HEK293 (cell line): ENCODE measurements around the gene ADD2.

Experiments
- CTCF ChIA-PET: fragments of 350-600 bp; formaldehyde crosslinking; extraction: SDS; loops from one replicate; lab custom pipeline; 2021; ENCODE audit warnings: antibody characterized with exemption; lab: Yijun Ruan, JAX
- POLR2A ChIA-PET: fragments of 300-600 bp; formaldehyde crosslinking; extraction: SDS; loops from one replicate; lab custom pipeline; 2020; ENCODE audit warnings: antibody characterized with exemption, inconsistent platforms; lab: Yijun Ruan, JAX
- H3K27ac ChIP-seq: fragments of 200-500 bp; sonication (Bioruptor generic); 2 replicates; pipeline ENCODE4 v1.5.1; 2014; ENCODE audit warnings: low read depth, low read length, control low read depth, inconsistent platforms; ENCODE audit errors: extremely low read depth
- H3K36me3 ChIP-seq, 2 experiments: fragments of 200-500 bp in 1 of 2; sonication (Bioruptor generic) in 1 of 2; 1 replicate in 1 of 2; 2 replicates in 1 of 2; pipeline ENCODE4 v1.5.1; 2014 to 2017; ENCODE audit warnings: inconsistent platforms in 2 of 2, low read length in 2 of 2; ENCODE audit not compliant: control insufficient read depth in 2 of 2, insufficient read depth in 1 of 2
- H3K4me1 ChIP-seq: fragments of 200-500 bp; sonication (Bioruptor generic); 2 replicates; pipeline ENCODE4 v1.5.1; 2014; ENCODE audit warnings: mild to moderate bottlenecking, low read length, inconsistent platforms; ENCODE audit not compliant: control insufficient read depth, insufficient read depth
- H3K4me3 ChIP-seq: 2 replicates; pipeline ENCODE4 v1.5.1; 2011; ENCODE audit warnings: low read depth, mild to moderate bottlenecking, control low read depth, low read length, moderate library complexity
- H3K9me3 ChIP-seq: fragments of 200-500 bp; sonication (Bioruptor generic); 2 replicates; pipeline ENCODE4 v1.5.1; 2014; ENCODE audit warnings: low read depth, low read length, inconsistent platforms; ENCODE audit not compliant: control insufficient read depth, insufficient read depth
- BCL6B ChIP-seq: fragments of 450-650 bp; formaldehyde crosslinking; IDR thresholded peaks from 2 replicates; pipeline ENCODE4 v1.5.1; 2017; ENCODE audit warnings: missing biosample characterization, missing genetic modification characterization
- HIC1 ChIP-seq: fragments of 450-650 bp; formaldehyde crosslinking; IDR thresholded peaks from 2 replicates; pipeline ENCODE4 v1.5.1; 2016; ENCODE audit warnings: missing biosample characterization, missing genetic modification characterization
- PBX3 ChIP-seq: sonication (generic); formaldehyde crosslinking; IDR thresholded peaks from 2 replicates; pipeline ENCODE4 v1.8.1; 2022; ENCODE audit warnings: mild to moderate bottlenecking, moderate library complexity, missing genetic modification reagents
- PRDM10 ChIP-seq: fragments of 450-650 bp; formaldehyde crosslinking; IDR thresholded peaks from 2 replicates; pipeline ENCODE4 v1.5.1; 2016; ENCODE audit warnings: missing biosample characterization, missing genetic modification characterization
- ZNF2 ChIP-seq: fragments of 450-650 bp; formaldehyde crosslinking; IDR thresholded peaks from 2 replicates; pipeline ENCODE4 v1.5.1; 2016; ENCODE audit warnings: missing biosample characterization, missing genetic modification characterization
- ZNF24 ChIP-seq: fragments of 450-650 bp; formaldehyde crosslinking; IDR thresholded peaks from 2 replicates; pipeline ENCODE4 v1.5.1; 2016; ENCODE audit warnings: missing biosample characterization, missing genetic modification characterization
- ZNF350 ChIP-seq: fragments of 450-650 bp; formaldehyde crosslinking; IDR thresholded peaks from 2 replicates; pipeline ENCODE4 v1.5.0; 2017; ENCODE audit warnings: missing biosample characterization, mild to moderate bottlenecking, missing genetic modification characterization
- ZNF560 ChIP-seq: fragments of 450-650 bp; formaldehyde crosslinking; IDR thresholded peaks from 2 replicates; pipeline ENCODE4 v1.5.1; 2017; ENCODE audit warnings: missing biosample characterization, missing genetic modification characterization, borderline replicate concordance
- ZNF571 ChIP-seq: fragments of 450-650 bp; formaldehyde crosslinking; IDR thresholded peaks from 2 replicates; pipeline ENCODE4 v1.5.0; 2017; ENCODE audit warnings: missing biosample characterization, missing genetic modification characterization
- ZNF626 ChIP-seq: fragments of 450-650 bp; sonication (Bioruptor Pico); formaldehyde crosslinking; IDR thresholded peaks from 2 replicates; pipeline ENCODE4 v1.5.1; 2018; ENCODE audit warnings: missing biosample characterization, missing genetic modification characterization, inconsistent platforms
- ZNF645 ChIP-seq: fragments of 450-650 bp; formaldehyde crosslinking; IDR thresholded peaks from 2 replicates; pipeline ENCODE4; 2016; ENCODE audit warnings: missing biosample characterization, missing genetic modification characterization
- ZNF658 ChIP-seq: fragments of 450-650 bp; formaldehyde crosslinking; IDR thresholded peaks from 2 replicates; pipeline ENCODE4; 2016; ENCODE audit warnings: missing biosample characterization, missing genetic modification characterization
- TF ChIP-seq, protein P1 (sequence below): fragments of 450-650 bp; IDR thresholded peaks from 2 replicates; pipeline ENCODE4 v1.5.1; 2018; ENCODE audit warnings: missing biosample characterization, mild to moderate bottlenecking, missing genetic modification characterization

Gene ADD2

DNA sequence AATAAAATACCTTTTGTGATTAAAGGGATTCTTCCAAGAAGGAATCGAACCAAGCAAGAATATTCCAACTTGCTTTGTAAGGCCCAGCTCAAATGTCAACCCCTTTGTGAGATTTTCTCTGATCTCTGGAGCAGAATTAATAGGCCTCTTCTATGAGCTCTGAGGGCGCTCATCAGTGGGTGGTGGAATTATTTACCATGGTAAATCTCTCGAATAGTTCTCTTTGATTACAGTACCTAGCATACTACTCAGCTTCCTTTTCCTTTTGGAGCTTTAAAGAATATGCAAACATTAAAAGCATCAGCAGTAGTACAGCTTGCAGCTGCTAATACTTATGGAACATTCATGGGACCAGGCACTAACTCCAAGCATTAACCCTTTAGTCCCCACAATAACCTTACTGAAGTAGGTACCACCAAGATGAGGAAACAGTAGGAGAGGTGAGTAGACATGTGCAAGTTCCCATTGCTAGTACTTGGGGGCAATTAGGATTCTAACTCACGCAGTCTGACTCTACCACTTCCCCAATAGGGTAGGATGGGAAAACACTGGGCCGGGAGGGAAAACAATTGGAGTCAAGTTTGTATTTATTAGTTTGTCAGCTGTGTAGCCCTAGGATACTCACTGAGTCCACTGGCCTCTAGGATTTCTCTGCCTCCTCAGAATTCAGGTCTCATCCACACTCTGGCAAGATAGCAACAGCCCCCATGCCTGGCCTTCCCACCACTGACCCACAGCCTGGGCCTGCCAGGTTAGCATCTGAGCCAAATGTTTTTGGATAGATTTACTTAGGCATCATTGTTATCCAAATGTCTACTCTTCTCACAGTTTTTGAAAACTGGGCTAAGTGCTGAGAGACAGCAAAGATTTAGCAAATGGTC lies 21.7 kb downstream of the ADD2 start (continued):
- TF ChIP-seq ZNF658 (no peak), ZNF2 (tag by site-specific recombination) (no peak), ZNF24 (no peak), PBX3 (CRISPR knock-in tag) (no peak), BCL6B (tag by site-specific recombination) (no peak), ZNF560 (tag by site-specific recombination) (no peak), ZNF626 (no peak), HIC1 (tag by site-specific recombination) (no peak), ZNF645 (tag by site-specific recombination) (no peak), ZNF571 (tag by site-specific recombination) (no peak), PRDM10 (tag by site-specific recombination) (0 out of 2 replicates have a peak, but pooled peaks have one; percentile 22)
- TF ChIP-seq, protein P1, sequence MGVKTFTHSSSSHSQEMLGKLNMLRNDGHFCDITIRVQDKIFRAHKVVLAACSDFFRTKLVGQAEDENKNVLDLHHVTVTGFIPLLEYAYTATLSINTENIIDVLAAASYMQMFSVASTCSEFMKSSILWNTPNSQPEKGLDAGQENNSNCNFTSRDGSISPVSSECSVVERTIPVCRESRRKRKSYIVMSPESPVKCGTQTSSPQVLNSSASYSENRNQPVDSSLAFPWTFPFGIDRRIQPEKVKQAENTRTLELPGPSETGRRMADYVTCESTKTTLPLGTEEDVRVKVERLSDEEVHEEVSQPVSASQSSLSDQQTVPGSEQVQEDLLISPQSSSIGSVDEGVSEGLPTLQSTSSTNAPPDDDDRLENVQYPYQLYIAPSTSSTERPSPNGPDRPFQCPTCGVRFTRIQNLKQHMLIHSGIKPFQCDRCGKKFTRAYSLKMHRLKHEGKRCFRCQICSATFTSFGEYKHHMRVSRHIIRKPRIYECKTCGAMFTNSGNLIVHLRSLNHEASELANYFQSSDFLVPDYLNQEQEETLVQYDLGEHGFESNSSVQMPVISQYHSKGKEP (tag by site-specific recombination), result no peak
- TF ChIP-seq, all 188 proteins: peak for 3

- no peak overlapping the region for H3K27ac ChIP-seq
- POLR2A ChIA-PET, result interaction anchor here (1.0 kb wide), 1 partner anchor 23 kb away, joined by 6 read pairs; the partner anchor contains the start of gene ADD2
- no peaks in the 10 kb centered on the region; a peak in 1 of 3 replicates for H3K36me3 ChIP-seq
- H3K4me3 ChIP-seq, result no peak overlapping the region
- peaks cover 3% of the 10 kb centered on the region; the same call in 1 of the 2 replicates for H3K4me1 ChIP-seq
- H3K9me3 ChIP-seq, result no peaks in the 10 kb centered on the region
- CTCF ChIA-PET, result interaction anchor here (1.6 kb wide), 1 partner anchor 23 kb away, joined by 9 read pairs; the partner anchor contains the start of gene ADD2
- TF ChIP-seq ZNF350 (no peak), PRDM10 (tag by site-specific recombination) (peak; percentile 74)
Observed at GRCh38 chr2:70745276-70745825, 22.6 kb downstream of the ADD2 start.
